ENCODE measurements around the gene CMTM4. TPM values are rescaled to one million over a fixed set of nuclear protein-coding genes. Genes with fewer than 3 reads are reported as not detected.

The CMTM4 gene
- 10 to 100 TPM in 7 of 9 donors, 1 to 10 TPM in 2; 8.1 to 22.5 (median 12.2) TPM for total RNA-seq
- polyA plus RNA-seq, result 10 to 100 TPM in 1 of 2 donors, 1 to 10 TPM in 1; 4.5 to 13.8 TPM
- long read RNA-seq, donor 1, full-length matches to known transcripts, result 8 of 9 reads
- long read RNA-seq, donor 1, partial matches to known transcripts, result 1 of 9 reads
- long read RNA-seq, donor 1, other reads (novel, unspliced or antisense), result 0 of 9 reads
- long read RNA-seq, donor 2, full-length matches to known transcripts, result 6 of 6 reads
- long read RNA-seq, donor 2, partial matches to known transcripts, result 0 of 6 reads
- long read RNA-seq, donor 2, other reads (novel, unspliced or antisense), result 0 of 6 reads
- long read RNA-seq, donor 3, full-length matches to known transcripts, result 9 of 9 reads
- long read RNA-seq, donor 3, partial matches to known transcripts, result 0 of 9 reads
- long read RNA-seq, donor 3, other reads (novel, unspliced or antisense), result 0 of 9 reads

DNA sequence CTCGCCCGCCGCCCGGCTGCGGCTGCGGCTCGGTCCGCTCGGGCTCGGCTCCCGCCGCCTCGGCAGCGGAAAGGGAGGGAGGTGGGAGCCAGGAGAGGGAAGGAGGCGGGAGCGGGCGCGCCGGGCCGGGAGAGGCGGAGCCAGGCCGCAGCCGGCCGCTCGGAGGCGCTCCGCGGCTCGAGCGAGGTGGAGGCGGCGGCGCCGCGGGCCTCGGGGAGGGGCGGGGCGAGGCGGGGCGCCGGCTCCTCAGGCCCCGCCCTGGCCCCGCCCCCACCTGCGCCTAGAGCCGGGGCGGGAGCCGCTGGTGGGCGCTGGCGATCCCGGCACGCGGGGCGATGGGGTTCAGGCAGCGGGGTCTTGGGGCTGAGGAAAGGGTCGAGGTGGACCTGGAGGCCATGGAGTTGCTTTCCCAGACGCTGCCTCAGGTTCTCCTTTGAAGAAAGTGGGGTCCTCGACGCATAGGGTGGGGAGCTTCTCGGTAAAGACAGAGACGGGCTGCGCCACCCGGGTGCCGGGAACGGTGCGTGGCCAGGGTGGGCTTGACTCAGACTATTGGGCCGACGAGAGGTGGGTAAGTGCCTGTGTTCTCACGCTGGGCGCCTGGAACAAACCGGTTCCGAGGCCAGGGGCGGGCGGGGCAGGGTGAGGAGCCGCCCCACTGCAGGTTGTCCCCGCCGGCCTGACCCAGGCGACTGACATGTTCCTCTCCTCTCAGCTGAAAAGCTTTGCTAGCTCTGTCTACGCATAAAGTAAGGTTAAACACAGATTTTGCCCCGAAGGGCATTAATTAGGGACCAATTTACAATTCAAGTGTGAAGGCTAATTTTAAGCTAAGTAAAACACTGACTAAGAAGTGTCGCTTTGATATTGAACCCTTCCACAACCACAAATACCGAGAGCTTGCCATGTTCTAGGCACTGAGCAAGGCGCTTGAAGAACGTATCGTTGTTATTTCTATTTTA lies at the start of gene CMTM4:
Gene CMTM4, minus strand, starts transcription at position 75 of the 962 bp plus-strand sequence. CDS start 218 bp downstream, outside the sequence.
- 5 to 18% (median 11%) methylated on average over 23 to 84 of the region's 84 CpGs for WGBS, 4 donors
- peak within 1 kb of the TSS; percentile 61 to 94 (median 78) for H3K4me3 ChIP-seq
- ATAC-seq (peak; percentile 90 to 99 (median 97)), DNase-seq (peak; percentile 88 to 93 (median 90))
- H3K4me1 ChIP-seq, result peaks cover 0 to 30% (median 12%) of the 10 kb centered on the region in 12 donors
- no peaks in the 10 kb centered on the region for H3K36me3 ChIP-seq
- intact Hi-C loops (cut with DNase I), result loop anchor here in 2 of 10 donors (5.0 to 10.0 kb wide), 3 partner anchors 48 to 82 kb away; partner anchors contain the start of gene DYNC1LI2 (in 1 of the 2)
- TF ChIP-seq POLR2A (IDR thresholded peaks at IDR 0.05), result peak in 1 of 2 donors; percentile 32
- TF ChIP-seq, protein P1, sequence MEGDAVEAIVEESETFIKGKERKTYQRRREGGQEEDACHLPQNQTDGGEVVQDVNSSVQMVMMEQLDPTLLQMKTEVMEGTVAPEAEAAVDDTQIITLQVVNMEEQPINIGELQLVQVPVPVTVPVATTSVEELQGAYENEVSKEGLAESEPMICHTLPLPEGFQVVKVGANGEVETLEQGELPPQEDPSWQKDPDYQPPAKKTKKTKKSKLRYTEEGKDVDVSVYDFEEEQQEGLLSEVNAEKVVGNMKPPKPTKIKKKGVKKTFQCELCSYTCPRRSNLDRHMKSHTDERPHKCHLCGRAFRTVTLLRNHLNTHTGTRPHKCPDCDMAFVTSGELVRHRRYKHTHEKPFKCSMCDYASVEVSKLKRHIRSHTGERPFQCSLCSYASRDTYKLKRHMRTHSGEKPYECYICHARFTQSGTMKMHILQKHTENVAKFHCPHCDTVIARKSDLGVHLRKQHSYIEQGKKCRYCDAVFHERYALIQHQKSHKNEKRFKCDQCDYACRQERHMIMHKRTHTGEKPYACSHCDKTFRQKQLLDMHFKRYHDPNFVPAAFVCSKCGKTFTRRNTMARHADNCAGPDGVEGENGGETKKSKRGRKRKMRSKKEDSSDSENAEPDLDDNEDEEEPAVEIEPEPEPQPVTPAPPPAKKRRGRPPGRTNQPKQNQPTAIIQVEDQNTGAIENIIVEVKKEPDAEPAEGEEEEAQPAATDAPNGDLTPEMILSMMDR (IDR thresholded peaks at IDR 0.05), result peak in 6 of 12 donors; percentile 15 to 57 (median 34)
- peak within 1 kb of the TSS in 8 of 12 donors; percentile 32 to 77 (median 66) for H3K27ac ChIP-seq
- no peaks in the 10 kb centered on the region for H3K27me3 ChIP-seq
- no peaks in the 10 kb centered on the region for H3K9me3 ChIP-seq

DNA sequence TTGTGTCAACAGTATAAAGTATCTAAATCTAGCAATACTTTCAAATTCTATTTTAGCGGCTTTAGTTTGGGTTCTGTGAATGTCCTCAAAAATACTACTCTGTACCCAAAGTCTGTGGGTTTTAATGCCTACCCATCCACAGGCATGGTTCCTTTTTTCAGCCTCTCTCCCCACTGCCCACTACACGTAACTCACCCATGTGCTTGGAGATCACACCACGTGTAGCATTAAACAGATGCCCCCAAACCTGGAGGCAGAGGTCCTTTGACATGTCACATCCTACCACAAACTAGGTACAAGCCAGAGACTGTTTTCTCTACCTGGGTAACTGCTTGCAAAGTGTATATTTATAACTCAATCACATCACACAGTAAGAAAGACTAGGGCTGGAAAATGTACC lies 49.5 kb upstream of the CMTM4 start:
- intact Hi-C loops (cut with DNase I), result loop anchor here in 3 of 10 donors (10.0 kb wide), 4 partner anchors 51 to 1489 kb away; partner anchors contain the start of genes CMTM4 (in 1 of the 3) and ESRP2 (in 1 of the 3)
- Histone ChIP-seq H3K9me3 (no peaks in the 10 kb centered on the region), H3K27me3 (no peaks in the 10 kb centered on the region), H3K4me1 (peaks cover 3 to 86% (median 48%) of the 10 kb centered on the region in 12 donors), H3K36me3 (peaks cover 0 to 81% (median 73%) of the 10 kb centered on the region in 9 donors), H3K27ac (peak overlapping the region in 2 of 12 donors; percentile 3 to 15), H3K4me3 (no peak overlapping the region)
- WGBS, 4 donors, result 58 to 71% (median 63%) methylated on average over 3 of the region's 3 CpGs
- TF ChIP-seq, protein P1 (IDR thresholded peaks at IDR 0.05), result no peak
- no peak for TF ChIP-seq POLR2A (IDR thresholded peaks at IDR 0.05)
- ATAC-seq (no peak), DNase-seq (no peak)

DNA sequence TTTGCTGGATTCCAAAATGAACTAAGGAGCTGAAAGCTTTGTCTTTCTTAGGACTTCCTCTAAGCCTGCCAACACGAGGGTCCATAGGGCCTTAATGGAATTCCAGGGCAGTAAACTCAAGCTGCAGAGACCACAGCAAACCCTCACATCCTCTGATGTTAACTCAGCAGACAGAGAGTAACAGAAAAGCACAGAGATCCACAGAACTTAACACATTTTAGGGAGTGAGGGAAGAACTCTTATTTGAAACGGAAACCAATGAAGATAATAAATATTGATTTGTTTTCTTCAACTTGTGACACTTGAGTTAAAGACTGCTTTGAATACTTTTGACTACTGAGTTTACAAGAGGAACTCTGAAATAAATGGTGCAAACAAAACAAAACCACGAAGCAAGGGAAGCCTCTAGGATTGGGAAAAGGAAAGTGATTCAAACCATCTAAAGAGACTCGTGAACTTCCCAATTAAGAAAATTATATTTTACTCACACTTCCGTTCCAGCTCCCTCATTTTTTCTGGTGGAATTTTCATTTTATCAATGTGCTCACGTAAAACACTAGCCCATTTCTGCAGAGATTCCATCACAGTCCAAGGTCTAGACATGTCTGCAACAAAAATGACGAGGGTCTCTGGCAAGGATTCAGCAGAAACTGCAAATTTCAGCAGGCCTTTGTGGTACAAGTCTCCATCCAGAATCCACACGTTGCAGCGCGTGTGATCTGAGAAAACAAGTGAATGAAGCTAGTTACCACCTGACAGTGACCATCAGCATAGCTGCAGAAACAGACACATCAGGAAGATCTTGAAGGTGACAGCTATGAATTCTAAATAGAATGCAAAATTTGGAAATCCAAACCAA lies 45.6 kb upstream of the CMTM4 start:
- peaks cover 0 to 90% (median 78%) of the 10 kb centered on the region in 9 donors for H3K36me3 ChIP-seq
- H3K27me3 ChIP-seq, result no peaks in the 10 kb centered on the region
- peak overlapping the region; percentile 63 to 94 (median 86) for H3K27ac ChIP-seq
- H3K4me1 ChIP-seq, result peaks cover 13 to 71% (median 43%) of the 10 kb centered on the region in 12 donors
- intact Hi-C loops (cut with DNase I), result loop anchor here in 4 of 10 donors (1.0 to 10.0 kb wide), 5 partner anchors 9 to 1493 kb away; partner anchors contain the start of genes DYNC1LI2 (in 2 of the 4), CMTM4 (in 1 of the 4) and ESRP2 (in 1 of the 4)
- ATAC-seq, result peak in 1 of 4 donors; percentile 40
- WGBS, 4 donors, result 43 to 54% (median 48%) methylated on average over 10 of the region's 10 CpGs
- DNase-seq, result peak in 2 of 5 donors; percentile 29 to 30
- no peak for TF ChIP-seq POLR2A (IDR thresholded peaks at IDR 0.05)
- TF ChIP-seq, protein P1 (IDR thresholded peaks at IDR 0.05), result no peak
- H3K4me3 ChIP-seq, result peak overlapping the region in 7 of 12 donors; percentile 1 to 17 (median 5)
- no peaks in the 10 kb centered on the region for H3K9me3 ChIP-seq
